H9 (cell line): ENCODE data around the gene RANBP17. TPM values are rescaled to one million over a fixed set of nuclear protein-coding genes. Genes with fewer than 3 reads are reported as not detected.

Experiments
- DNase-seq: peaks from one replicate; pipeline ENCODE4 v3.0.0-alpha.2; 2017
- H2AFZ ChIP-seq: one replicate; pipeline ENCODE4 v1.6.1; 2013; ENCODE audit warnings: mild to moderate bottlenecking, low read length, control low read depth, moderate library complexity
- H2AK5ac ChIP-seq: 2 replicates; pipeline ENCODE4 v1.6.1; 2013; ENCODE audit warnings: low read length, control low read depth, mixed read lengths; ENCODE audit not compliant: insufficient read length
- H2BK120ac ChIP-seq: one replicate; pipeline ENCODE4 v1.6.1; 2013; ENCODE audit warnings: low read depth, mild to moderate bottlenecking, low read length, control low read depth, inconsistent platforms; ENCODE audit not compliant: poor library complexity, severe bottlenecking
- H2BK12ac ChIP-seq: 2 replicates; pipeline ENCODE4 v1.6.1; 2013; ENCODE audit warnings: low read length, control low read depth, mixed read lengths, low read depth; ENCODE audit not compliant: insufficient read length
- H2BK15ac ChIP-seq: 2 replicates; pipeline ENCODE4 v1.6.1; 2013; ENCODE audit warnings: low read depth, low read length, control low read depth
- H2BK20ac ChIP-seq: one replicate; pipeline ENCODE4 v1.6.1; 2013; ENCODE audit warnings: low read depth, mild to moderate bottlenecking, low read length, control low read depth, inconsistent platforms; ENCODE audit not compliant: poor library complexity, severe bottlenecking
- H2BK5ac ChIP-seq: 2 replicates; pipeline ENCODE4 v1.6.1; 2013; ENCODE audit warnings: low read length, control low read depth, mixed read lengths; ENCODE audit not compliant: insufficient read length
- H3K14ac ChIP-seq: 2 replicates; pipeline ENCODE4 v1.6.1; 2013; ENCODE audit warnings: low read length, control low read depth; ENCODE audit not compliant: insufficient read depth
- H3K18ac ChIP-seq: 2 replicates; pipeline ENCODE4 v1.6.1; 2013; ENCODE audit warnings: low read depth, mild to moderate bottlenecking, mixed read lengths, low read length, control low read depth; ENCODE audit not compliant: insufficient read length
- H3K23ac ChIP-seq: 2 replicates; pipeline ENCODE4 v1.6.1; 2013; ENCODE audit warnings: low read length, control low read depth, mixed read lengths, low read depth; ENCODE audit not compliant: insufficient read length
- H3K23me2 ChIP-seq: 2 replicates; pipeline ENCODE4 v1.6.1; 2013; ENCODE audit warnings: low read depth, mild to moderate bottlenecking, mixed read lengths, low read length, control low read depth; ENCODE audit not compliant: insufficient read length, poor library complexity, severe bottlenecking
- H3K27ac ChIP-seq: 2 replicates; pipeline ENCODE4 v1.5.1; 2013; ENCODE audit warnings: low read length, control low read depth, mixed read lengths, low read depth; ENCODE audit not compliant: insufficient read length
- H3K27me3 ChIP-seq: 2 replicates; pipeline ENCODE4 v1.6.1; 2013; ENCODE audit warnings: low read length, control low read depth, inconsistent platforms; ENCODE audit not compliant: insufficient read depth
- H3K4ac ChIP-seq: 2 replicates; pipeline ENCODE4 v1.6.1; 2013; ENCODE audit warnings: low read depth, mild to moderate bottlenecking, control low read depth, inconsistent platforms, low read length, moderate library complexity
- H3K4me1 ChIP-seq: 2 replicates; pipeline ENCODE4 v1.6.1; 2013; ENCODE audit warnings: low read length, control low read depth, inconsistent platforms; ENCODE audit not compliant: insufficient read depth
- H3K4me2 ChIP-seq: 2 replicates; pipeline ENCODE4 v1.6.1; 2013; ENCODE audit warnings: low read length, control low read depth, mixed read lengths; ENCODE audit not compliant: insufficient read length, insufficient read depth
- H3K56ac ChIP-seq: 2 replicates; pipeline ENCODE4 v1.6.1; 2013; ENCODE audit warnings: low read depth, mild to moderate bottlenecking, mixed read lengths, low read length, control low read depth; ENCODE audit not compliant: insufficient read length
- H3K79me1 ChIP-seq: 2 replicates; pipeline ENCODE4 v1.6.1; 2013; ENCODE audit warnings: low read depth, mild to moderate bottlenecking, moderate library complexity, low read length, control low read depth, inconsistent platforms; ENCODE audit not compliant: insufficient read depth, poor library complexity, severe bottlenecking
- H3K79me2 ChIP-seq: 2 replicates; pipeline ENCODE4 v1.6.1; 2013; ENCODE audit warnings: low read length, control low read depth, inconsistent platforms; ENCODE audit not compliant: insufficient read depth
- H3K9ac ChIP-seq: 2 replicates; pipeline ENCODE4 v1.6.1; 2013; ENCODE audit warnings: low read length, control low read depth, mixed read lengths; ENCODE audit not compliant: insufficient read length; ENCODE audit errors: extremely low read depth
- H3K9me3 ChIP-seq: one replicate; pipeline ENCODE4 v1.6.1; 2013; ENCODE audit warnings: low read depth, low read length, inconsistent platforms; ENCODE audit not compliant: control insufficient read depth
- H3T11ph ChIP-seq: one replicate; pipeline ENCODE4 v1.6.1; 2013; ENCODE audit warnings: mild to moderate bottlenecking, low read length, control low read depth, inconsistent platforms
- H4K20me1 ChIP-seq: one replicate; pipeline ENCODE4 v1.6.1; 2013; ENCODE audit not compliant: control insufficient read depth, insufficient read length, insufficient read depth
- H4K5ac ChIP-seq: 2 replicates; pipeline ENCODE4 v1.6.1; 2013; ENCODE audit warnings: low read depth, mild to moderate bottlenecking, mixed read lengths, low read length, control low read depth; ENCODE audit not compliant: insufficient read length
- H4K8ac ChIP-seq: replicated peaks from 2 replicates; pipeline ENCODE4 v1.6.1; 2013; ENCODE audit warnings: low read length, control low read depth, mixed read lengths, low read depth; ENCODE audit not compliant: insufficient read length
- H4K91ac ChIP-seq: 2 replicates; pipeline ENCODE4 v1.6.1; 2013; ENCODE audit warnings: low read depth, mild to moderate bottlenecking, moderate library complexity, mixed read lengths, low read length, control low read depth; ENCODE audit not compliant: insufficient read length
- H3K27ac Mint-ChIP-seq, 3 experiments: 2 replicates in 2 of 3; 3 replicates in 1 of 3; pipeline ENCODE4 v1.8.0; 2020 to 2021; ENCODE audit warnings: mixed read lengths in 3 of 3, mild to moderate bottlenecking in 1 of 3, moderate library complexity in 1 of 3
- H3K27me3 Mint-ChIP-seq: 2 replicates; pipeline ENCODE4 v1.8.0; 2021; ENCODE audit warnings: low read depth, mild to moderate bottlenecking, moderate library complexity, mixed read lengths
- H3K36me3 Mint-ChIP-seq, 3 experiments: 2 replicates in 2 of 3; 3 replicates in 1 of 3; pipeline ENCODE4 v1.8.0; 2020 to 2021; ENCODE audit warnings: low read depth in 3 of 3, mixed read lengths in 3 of 3; ENCODE audit not compliant: insufficient read depth in 1 of 3
- H3K4me1 Mint-ChIP-seq, 2 experiments: 2 replicates each; pipeline ENCODE4 v1.8.0; 2020; ENCODE audit warnings: mixed read lengths in 2 of 2
- H3K4me3 Mint-ChIP-seq, 2 experiments: 2 replicates in 1 of 2; 3 replicates in 1 of 2; pipeline ENCODE4 v1.8.0; 2020 to 2021; ENCODE audit warnings: mild to moderate bottlenecking in 2 of 2, mixed read lengths in 2 of 2, moderate library complexity in 1 of 2
- H3K9me3 Mint-ChIP-seq, 2 experiments: 2 replicates in 1 of 2; 3 replicates in 1 of 2; pipeline ENCODE4 v1.8.0; 2020; ENCODE audit warnings: mild to moderate bottlenecking in 2 of 2, mixed read lengths in 2 of 2, moderate library complexity in 1 of 2
- total RNA-seq: library from RNA; stranded (reverse); gene quantifications from 2 replicates; pipeline ENCODE4 v1.2.1, GENCODE V29; 2021
- TF ChIP-seq, protein P1 (sequence below): fragments of 200-600 bp; sonication (generic); conservative IDR thresholded peaks from 3 replicates; pipeline ENCODE4 v1.8.0; 2021; ENCODE audit warnings: antibody characterized with exemption, mild to moderate bottlenecking

RANBP17 gene
- total RNA-seq, 1 experiment from 2014 or later = 16.5 TPM

DNA sequence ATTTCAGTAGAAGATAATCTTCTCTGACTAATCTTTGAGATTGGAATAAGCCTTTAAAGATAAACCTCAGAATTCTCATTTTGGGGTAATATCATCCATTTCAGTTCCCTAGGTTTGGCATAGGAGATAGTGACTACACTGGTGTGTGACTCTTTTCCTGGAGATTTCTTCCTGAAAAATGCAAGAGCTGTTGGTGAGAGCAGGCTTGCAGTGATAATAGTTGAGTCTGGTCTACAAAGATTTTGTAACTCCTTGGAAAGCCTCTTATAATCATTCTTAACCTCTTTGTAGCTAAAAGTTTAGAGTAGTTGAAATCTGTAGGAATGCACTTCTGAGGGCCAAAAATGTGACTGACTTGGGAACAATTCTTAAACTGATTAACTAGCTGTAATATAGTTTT is 23.4 kb downstream of the RANBP17 start:
- H3K79me1 ChIP-seq = no peaks in the 10 kb centered on the region
- H3K27ac ChIP-seq = no peak overlapping the region
- H3K4me3 Mint-ChIP-seq = no peak overlapping the region

More for the DNA sequence above, 23.4 kb downstream of the RANBP17 start:
- Histone ChIP-seq H3K56ac (no peak overlapping the region), H3K9ac (no peak overlapping the region), H3K9me3 (no peaks in the 10 kb centered on the region), H3K23me2 (no peaks in the 10 kb centered on the region), H3K23ac (no peak overlapping the region), H4K8ac (no peak overlapping the region), H3K4ac (no peak overlapping the region), H4K91ac (no peak overlapping the region), H2BK20ac (no peak overlapping the region), H4K5ac (no peak overlapping the region), H3K18ac (no peak overlapping the region), H2AFZ (no peak overlapping the region), H2AK5ac (no peak overlapping the region), H4K20me1 (no peaks in the 10 kb centered on the region), H2BK15ac (no peak overlapping the region), H3T11ph (no peak overlapping the region), H3K27me3 (no peaks in the 10 kb centered on the region), H3K79me2 (no peaks in the 10 kb centered on the region), H3K4me2 (no peak overlapping the region), H3K4me1 (no peaks in the 10 kb centered on the region), H3K14ac (no peak overlapping the region), H2BK5ac (no peak overlapping the region), H2BK12ac (no peak overlapping the region), H2BK120ac (no peak overlapping the region)
- DNase-seq = no peak
- peaks cover 2 to 3% of the 10 kb centered on the region in 2 experiments; a peak in 1 of 4 replicates for H3K4me1 Mint-ChIP-seq
- no peak overlapping the region for H3K27ac Mint-ChIP-seq
- TF ChIP-seq, protein P1, sequence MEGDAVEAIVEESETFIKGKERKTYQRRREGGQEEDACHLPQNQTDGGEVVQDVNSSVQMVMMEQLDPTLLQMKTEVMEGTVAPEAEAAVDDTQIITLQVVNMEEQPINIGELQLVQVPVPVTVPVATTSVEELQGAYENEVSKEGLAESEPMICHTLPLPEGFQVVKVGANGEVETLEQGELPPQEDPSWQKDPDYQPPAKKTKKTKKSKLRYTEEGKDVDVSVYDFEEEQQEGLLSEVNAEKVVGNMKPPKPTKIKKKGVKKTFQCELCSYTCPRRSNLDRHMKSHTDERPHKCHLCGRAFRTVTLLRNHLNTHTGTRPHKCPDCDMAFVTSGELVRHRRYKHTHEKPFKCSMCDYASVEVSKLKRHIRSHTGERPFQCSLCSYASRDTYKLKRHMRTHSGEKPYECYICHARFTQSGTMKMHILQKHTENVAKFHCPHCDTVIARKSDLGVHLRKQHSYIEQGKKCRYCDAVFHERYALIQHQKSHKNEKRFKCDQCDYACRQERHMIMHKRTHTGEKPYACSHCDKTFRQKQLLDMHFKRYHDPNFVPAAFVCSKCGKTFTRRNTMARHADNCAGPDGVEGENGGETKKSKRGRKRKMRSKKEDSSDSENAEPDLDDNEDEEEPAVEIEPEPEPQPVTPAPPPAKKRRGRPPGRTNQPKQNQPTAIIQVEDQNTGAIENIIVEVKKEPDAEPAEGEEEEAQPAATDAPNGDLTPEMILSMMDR = no peak
- H3K9me3 Mint-ChIP-seq = no peaks in the 10 kb centered on the region
- H3K36me3 Mint-ChIP-seq = peaks cover 0 to 11% (median 0%) of the 10 kb centered on the region in 3 experiments; a peak in 4 of 7 replicates
- H3K27me3 Mint-ChIP-seq = no peaks in the 10 kb centered on the region
